ENCODE data around the gene GMDS. TPM values are rescaled to one million over a fixed set of nuclear protein-coding genes. Genes with fewer than 3 reads are reported as not detected.

GMDS gene
- total and polyA plus RNA-seq, 2 experiments from 2014 or later, result 30.1 to 36.5 TPM

DNA sequence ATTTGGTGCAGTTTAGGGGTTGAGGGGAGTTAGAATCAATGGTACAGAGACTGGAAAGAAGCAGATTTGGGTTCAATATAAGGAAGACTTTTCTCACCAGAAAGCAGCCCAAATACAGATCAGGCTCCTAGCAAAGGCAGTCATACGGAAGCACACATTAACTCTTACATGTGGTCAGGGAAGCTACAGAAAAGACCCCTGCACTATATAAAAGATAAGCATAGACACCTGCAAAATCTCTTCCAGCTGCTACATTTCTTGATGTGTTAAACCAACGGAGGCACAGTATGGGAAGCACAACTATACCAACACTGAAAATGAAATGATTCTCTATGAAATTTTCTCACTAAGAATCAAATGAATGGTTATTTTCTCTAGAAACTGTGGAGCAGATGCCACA is 150.8 kb downstream of the GMDS start:
- Histone ChIP-seq H3K79me2 (replicated peaks; ENCODE audit: insufficient read depth) (no peaks in the 10 kb centered on the region), H3K4me2 (no peak overlapping the region), H3K4me3 (no peak overlapping the region), H2AFZ (no peak overlapping the region), H4K20me1 (replicated peaks; ENCODE audit: insufficient read depth) (no peaks in the 10 kb centered on the region; the same call in none of the 2 replicates), H3K36me3 (ENCODE audit: insufficient read depth) (no peaks in the 10 kb centered on the region), H3K9me2 (ENCODE audit: insufficient read depth) (no peaks in the 10 kb centered on the region), H3K4me1 (ENCODE audit: insufficient read depth) (peaks cover 12% of the 10 kb centered on the region), H3K27ac (ENCODE audit: low read depth) (no peak overlapping the region), H3K27me3 (ENCODE audit: insufficient read depth) (no peaks in the 10 kb centered on the region), H3F3A (replicated peaks; ENCODE audit: low read depth) (no peaks in the 10 kb centered on the region)
- Mint-ChIP-seq H3K4me3 (no peak overlapping the region), H3K27ac (no peak overlapping the region), H3K27me3 (ENCODE audit: insufficient read depth, low read depth, poor library complexity) (no peaks in the 10 kb centered on the region), H3K9me3 (no peaks in the 10 kb centered on the region), H3K36me3 (ENCODE audit: low read depth) (no peaks in the 10 kb centered on the region), H3K4me1 (peaks cover 8% of the 10 kb centered on the region; the same call in 2 of the 3 replicates)
- DNase-seq (ENCODE audit: low spot score) (no peak), ATAC-seq (no peak)
- TF ChIP-seq EZH2 (IDR thresholded peaks at IDR 0.05; ENCODE audit: low read depth, unreplicated experiment) (no peak), POLR2AphosphoS5 (IDR thresholded peaks at IDR 0.05; ENCODE audit: low read depth) (no peak), STAT1 (IDR thresholded peaks at IDR 0.05; ENCODE audit: unreplicated experiment) (no peak), JUNB (IDR thresholded peaks at IDR 0.05; ENCODE audit: unreplicated experiment) (no peak), EZH2phosphoT487 (IDR thresholded peaks at IDR 0.05; ENCODE audit: unreplicated experiment) (no peak), ZNF114 (CRISPR knock-in tag; IDR thresholded peaks at IDR 0.05) (no peak), CREB1 (CRISPR knock-in tag; IDR thresholded peaks at IDR 0.05; ENCODE audit: low read depth) (no peak), ZNF331 (CRISPR knock-in tag; IDR thresholded peaks at IDR 0.05; ENCODE audit: low read depth) (no peak), NANOG (IDR thresholded peaks at IDR 0.05; ENCODE audit: borderline replicate concordance) (no peak)
- TF ChIP-seq, protein P1, sequence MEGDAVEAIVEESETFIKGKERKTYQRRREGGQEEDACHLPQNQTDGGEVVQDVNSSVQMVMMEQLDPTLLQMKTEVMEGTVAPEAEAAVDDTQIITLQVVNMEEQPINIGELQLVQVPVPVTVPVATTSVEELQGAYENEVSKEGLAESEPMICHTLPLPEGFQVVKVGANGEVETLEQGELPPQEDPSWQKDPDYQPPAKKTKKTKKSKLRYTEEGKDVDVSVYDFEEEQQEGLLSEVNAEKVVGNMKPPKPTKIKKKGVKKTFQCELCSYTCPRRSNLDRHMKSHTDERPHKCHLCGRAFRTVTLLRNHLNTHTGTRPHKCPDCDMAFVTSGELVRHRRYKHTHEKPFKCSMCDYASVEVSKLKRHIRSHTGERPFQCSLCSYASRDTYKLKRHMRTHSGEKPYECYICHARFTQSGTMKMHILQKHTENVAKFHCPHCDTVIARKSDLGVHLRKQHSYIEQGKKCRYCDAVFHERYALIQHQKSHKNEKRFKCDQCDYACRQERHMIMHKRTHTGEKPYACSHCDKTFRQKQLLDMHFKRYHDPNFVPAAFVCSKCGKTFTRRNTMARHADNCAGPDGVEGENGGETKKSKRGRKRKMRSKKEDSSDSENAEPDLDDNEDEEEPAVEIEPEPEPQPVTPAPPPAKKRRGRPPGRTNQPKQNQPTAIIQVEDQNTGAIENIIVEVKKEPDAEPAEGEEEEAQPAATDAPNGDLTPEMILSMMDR (conservative IDR thresholded peaks at IDR 0.05; ENCODE audit: low read depth in 2 of 2), result no peak
- TF ChIP-seq, protein P2, sequence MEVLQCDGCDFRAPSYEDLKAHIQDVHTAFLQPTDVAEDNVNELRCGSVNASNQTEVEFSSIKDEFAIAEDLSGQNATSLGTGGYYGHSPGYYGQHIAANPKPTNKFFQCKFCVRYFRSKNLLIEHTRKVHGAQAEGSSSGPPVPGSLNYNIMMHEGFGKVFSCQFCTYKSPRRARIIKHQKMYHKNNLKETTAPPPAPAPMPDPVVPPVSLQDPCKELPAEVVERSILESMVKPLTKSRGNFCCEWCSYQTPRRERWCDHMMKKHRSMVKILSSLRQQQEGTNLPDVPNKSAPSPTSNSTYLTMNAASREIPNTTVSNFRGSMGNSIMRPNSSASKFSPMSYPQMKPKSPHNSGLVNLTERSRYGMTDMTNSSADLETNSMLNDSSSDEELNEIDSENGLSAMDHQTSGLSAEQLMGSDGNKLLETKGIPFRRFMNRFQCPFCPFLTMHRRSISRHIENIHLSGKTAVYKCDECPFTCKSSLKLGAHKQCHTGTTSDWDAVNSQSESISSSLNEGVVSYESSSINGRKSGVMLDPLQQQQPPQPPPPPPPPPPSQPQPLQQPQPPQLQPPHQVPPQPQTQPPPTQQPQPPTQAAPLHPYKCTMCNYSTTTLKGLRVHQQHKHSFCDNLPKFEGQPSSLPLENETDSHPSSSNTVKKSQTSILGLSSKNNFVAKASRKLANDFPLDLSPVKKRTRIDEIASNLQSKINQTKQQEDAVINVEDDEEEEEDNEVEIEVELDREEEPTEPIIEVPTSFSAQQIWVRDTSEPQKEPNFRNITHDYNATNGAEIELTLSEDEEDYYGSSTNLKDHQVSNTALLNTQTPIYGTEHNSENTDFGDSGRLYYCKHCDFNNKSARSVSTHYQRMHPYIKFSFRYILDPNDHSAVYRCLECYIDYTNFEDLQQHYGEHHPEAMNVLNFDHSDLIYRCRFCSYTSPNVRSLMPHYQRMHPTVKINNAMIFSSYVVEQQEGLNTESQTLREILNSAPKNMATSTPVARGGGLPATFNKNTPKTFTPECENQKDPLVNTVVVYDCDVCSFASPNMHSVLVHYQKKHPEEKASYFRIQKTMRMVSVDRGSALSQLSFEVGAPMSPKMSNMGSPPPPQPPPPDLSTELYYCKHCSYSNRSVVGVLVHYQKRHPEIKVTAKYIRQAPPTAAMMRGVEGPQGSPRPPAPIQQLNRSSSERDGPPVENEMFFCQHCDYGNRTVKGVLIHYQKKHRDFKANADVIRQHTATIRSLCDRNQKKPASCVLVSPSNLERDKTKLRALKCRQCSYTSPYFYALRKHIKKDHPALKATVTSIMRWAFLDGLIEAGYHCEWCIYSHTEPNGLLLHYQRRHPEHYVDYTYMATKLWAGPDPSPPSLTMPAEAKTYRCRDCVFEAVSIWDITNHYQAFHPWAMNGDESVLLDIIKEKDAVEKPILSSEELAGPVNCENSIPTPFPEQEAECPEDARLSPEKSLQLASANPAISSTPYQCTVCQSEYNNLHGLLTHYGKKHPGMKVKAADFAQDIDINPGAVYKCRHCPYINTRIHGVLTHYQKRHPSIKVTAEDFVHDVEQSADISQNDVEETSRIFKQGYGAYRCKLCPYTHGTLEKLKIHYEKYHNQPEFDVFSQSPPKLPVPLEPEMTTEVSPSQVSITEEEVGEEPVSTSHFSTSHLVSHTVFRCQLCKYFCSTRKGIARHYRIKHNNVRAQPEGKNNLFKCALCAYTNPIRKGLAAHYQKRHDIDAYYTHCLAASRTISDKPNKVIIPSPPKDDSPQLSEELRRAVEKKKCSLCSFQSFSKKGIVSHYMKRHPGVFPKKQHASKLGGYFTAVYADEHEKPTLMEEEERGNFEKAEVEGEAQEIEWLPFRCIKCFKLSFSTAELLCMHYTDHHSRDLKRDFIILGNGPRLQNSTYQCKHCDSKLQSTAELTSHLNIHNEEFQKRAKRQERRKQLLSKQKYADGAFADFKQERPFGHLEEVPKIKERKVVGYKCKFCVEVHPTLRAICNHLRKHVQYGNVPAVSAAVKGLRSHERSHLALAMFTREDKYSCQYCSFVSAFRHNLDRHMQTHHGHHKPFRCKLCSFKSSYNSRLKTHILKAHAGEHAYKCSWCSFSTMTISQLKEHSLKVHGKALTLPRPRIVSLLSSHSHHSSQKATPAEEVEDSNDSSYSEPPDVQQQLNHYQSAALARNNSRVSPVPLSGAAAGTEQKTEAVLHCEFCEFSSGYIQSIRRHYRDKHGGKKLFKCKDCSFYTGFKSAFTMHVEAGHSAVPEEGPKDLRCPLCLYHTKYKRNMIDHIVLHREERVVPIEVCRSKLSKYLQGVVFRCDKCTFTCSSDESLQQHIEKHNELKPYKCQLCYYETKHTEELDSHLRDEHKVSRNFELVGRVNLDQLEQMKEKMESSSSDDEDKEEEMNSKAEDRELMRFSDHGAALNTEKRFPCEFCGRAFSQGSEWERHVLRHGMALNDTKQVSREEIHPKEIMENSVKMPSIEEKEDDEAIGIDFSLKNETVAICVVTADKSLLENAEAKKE (CRISPR knock-in tag; IDR thresholded peaks at IDR 0.05), result no peak
- TF ChIP-seq, protein P3, sequence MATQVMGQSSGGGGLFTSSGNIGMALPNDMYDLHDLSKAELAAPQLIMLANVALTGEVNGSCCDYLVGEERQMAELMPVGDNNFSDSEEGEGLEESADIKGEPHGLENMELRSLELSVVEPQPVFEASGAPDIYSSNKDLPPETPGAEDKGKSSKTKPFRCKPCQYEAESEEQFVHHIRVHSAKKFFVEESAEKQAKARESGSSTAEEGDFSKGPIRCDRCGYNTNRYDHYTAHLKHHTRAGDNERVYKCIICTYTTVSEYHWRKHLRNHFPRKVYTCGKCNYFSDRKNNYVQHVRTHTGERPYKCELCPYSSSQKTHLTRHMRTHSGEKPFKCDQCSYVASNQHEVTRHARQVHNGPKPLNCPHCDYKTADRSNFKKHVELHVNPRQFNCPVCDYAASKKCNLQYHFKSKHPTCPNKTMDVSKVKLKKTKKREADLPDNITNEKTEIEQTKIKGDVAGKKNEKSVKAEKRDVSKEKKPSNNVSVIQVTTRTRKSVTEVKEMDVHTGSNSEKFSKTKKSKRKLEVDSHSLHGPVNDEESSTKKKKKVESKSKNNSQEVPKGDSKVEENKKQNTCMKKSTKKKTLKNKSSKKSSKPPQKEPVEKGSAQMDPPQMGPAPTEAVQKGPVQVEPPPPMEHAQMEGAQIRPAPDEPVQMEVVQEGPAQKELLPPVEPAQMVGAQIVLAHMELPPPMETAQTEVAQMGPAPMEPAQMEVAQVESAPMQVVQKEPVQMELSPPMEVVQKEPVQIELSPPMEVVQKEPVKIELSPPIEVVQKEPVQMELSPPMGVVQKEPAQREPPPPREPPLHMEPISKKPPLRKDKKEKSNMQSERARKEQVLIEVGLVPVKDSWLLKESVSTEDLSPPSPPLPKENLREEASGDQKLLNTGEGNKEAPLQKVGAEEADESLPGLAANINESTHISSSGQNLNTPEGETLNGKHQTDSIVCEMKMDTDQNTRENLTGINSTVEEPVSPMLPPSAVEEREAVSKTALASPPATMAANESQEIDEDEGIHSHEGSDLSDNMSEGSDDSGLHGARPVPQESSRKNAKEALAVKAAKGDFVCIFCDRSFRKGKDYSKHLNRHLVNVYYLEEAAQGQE (IDR thresholded peaks at IDR 0.05; ENCODE audit: unreplicated experiment), result no peak
- TF ChIP-seq, protein P4, sequence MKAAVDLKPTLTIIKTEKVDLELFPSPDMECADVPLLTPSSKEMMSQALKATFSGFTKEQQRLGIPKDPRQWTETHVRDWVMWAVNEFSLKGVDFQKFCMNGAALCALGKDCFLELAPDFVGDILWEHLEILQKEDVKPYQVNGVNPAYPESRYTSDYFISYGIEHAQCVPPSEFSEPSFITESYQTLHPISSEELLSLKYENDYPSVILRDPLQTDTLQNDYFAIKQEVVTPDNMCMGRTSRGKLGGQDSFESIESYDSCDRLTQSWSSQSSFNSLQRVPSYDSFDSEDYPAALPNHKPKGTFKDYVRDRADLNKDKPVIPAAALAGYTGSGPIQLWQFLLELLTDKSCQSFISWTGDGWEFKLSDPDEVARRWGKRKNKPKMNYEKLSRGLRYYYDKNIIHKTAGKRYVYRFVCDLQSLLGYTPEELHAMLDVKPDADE (IDR thresholded peaks at IDR 0.05), result no peak
